Left lung (tissue), 10 donors: ENCODE measurements around the gene SLC4A7. TPM values are rescaled to one million over a fixed set of nuclear protein-coding genes. Genes with fewer than 3 reads are reported as not detected.

Source experiments
- ATAC-seq: fragments of 200-7000 bp; cut with Tn5 transposase; one replicate; pipeline ENCODE4 v1.9.1; 2020; ENCODE audit warnings: moderate library complexity
- DNase-seq, 4 donors: peaks; one replicate each; pipeline ENCODE4 v3.0.0-alpha.2; 2013 to 2020
- H3K27ac ChIP-seq, 2 donors: fragments of 200-600 bp; sonication (generic) in 1 of 2; one replicate each; pipeline versions ENCODE4 v1.5.0 to v1.8.0; 2020 to 2021
- H3K27me3 ChIP-seq, 2 donors: fragments of 200-600 bp; sonication (generic) in 1 of 2; one replicate each; pipeline versions ENCODE4 v1.5.0 to v1.8.0; 2020 to 2021
- H3K36me3 ChIP-seq, 2 donors: fragments of 200-600 bp; sonication (generic) in 1 of 2; one replicate each; pipeline versions ENCODE4 v1.5.0 to v1.8.0; 2020 to 2021
- H3K4me1 ChIP-seq, 2 donors: fragments of 200-600 bp; one replicate each; pipeline ENCODE4 v1.8.0; 2021
- H3K4me3 ChIP-seq, 2 donors: fragments of 200-600 bp; sonication (generic) in 1 of 2; one replicate each; pipeline versions ENCODE4 v1.5.0 to v1.8.0; 2020 to 2021; ENCODE audit warnings: mild to moderate bottlenecking in 1 of 2
- H3K9me3 ChIP-seq, 2 donors: fragments of 200-600 bp; sonication (generic) in 1 of 2; one replicate each; pipeline versions ENCODE4 v1.5.0 to v1.8.0; 2020 to 2021
- CTCF ChIP-seq, 2 donors: fragments of 200-600 bp; sonication (generic) in 1 of 2; IDR thresholded peaks; one replicate each; pipeline versions ENCODE4 v1.5.0 to v1.8.0; 2021; ENCODE audit warnings: antibody characterized with exemption in 2 of 2
- intact Hi-C, 2 donors: fragments of 100-400 bp; cut with DNase I; formaldehyde crosslinking; loops; one replicate each; pipeline versions ENCODE4 v1.11.2 to v1.14.2; 2022
- polyA plus RNA-seq, 6 donors: library from polyadenylated mRNA; unstranded; fragments of 120-200 nt; gene quantifications; one replicate each; pipeline ENCODE4 v1.2.1, GENCODE V29; 2013; ENCODE audit not compliant: insufficient read length in 6 of 6
- total RNA-seq, 2 donors: library from RNA; stranded (reverse); fragmentation: NEBNext Ultra II Directional; extraction: Animal tissue kit (Norgen Biotek cat#: 25700); gene quantifications; one replicate each; pipeline ENCODE4 v1.2.1, GENCODE V29; 2021
- donor health status: DM: no; HTN: yes; CAD: no.
- donor health status: DM: no; HTN: no; CAD: no.

Gene SLC4A7
- total and polyA plus RNA-seq, 8 donors: 14.8 to 45.7 (median 35.9) TPM

GRCh38 chr3:27487383-27487782 is 3.2 kb upstream of the SLC4A7 start:
- no peak for TF ChIP-seq CTCF (IDR thresholded peaks at IDR 0.05)
- no peak overlapping the region for H3K27ac ChIP-seq
- no peak overlapping the region for H3K4me3 ChIP-seq
- no peaks in the 10 kb centered on the region for H3K36me3 ChIP-seq
- no peak for ATAC-seq
- intact Hi-C loops: no loop called here
- no peak for DNase-seq
- no peaks in the 10 kb centered on the region for H3K9me3 ChIP-seq
- H3K4me1 ChIP-seq: peaks cover 3 to 14% of the 10 kb centered on the region in 2 donors
- no peaks in the 10 kb centered on the region for H3K27me3 ChIP-seq

- no peak for TF ChIP-seq CTCF (IDR thresholded peaks at IDR 0.05)
- Histone ChIP-seq H3K27ac (no peak overlapping the region), H3K36me3 (no peaks in the 10 kb centered on the region), H3K9me3 (no peaks in the 10 kb centered on the region), H3K4me1 (peaks cover 4 to 22% of the 10 kb centered on the region in 2 donors), H3K27me3 (no peaks in the 10 kb centered on the region), H3K4me3 (no peak overlapping the region)
- DNase-seq: no peak
- no peak for ATAC-seq
- intact Hi-C loops: no loop called here
These were observed 2.2 kb upstream of the SLC4A7 start for GRCh38 chr3:27486336-27486735.

GRCh38 chr3:27485866-27486265 is 1.7 kb upstream of the SLC4A7 start:
- ATAC-seq (no peak), DNase-seq (no peak)
- H3K27ac ChIP-seq: no peak overlapping the region
- H3K36me3 ChIP-seq: no peaks in the 10 kb centered on the region
- no peaks in the 10 kb centered on the region for H3K27me3 ChIP-seq
- H3K4me1 ChIP-seq: peaks cover 4 to 22% of the 10 kb centered on the region in 2 donors
- intact Hi-C loops: no loop called here
- H3K9me3 ChIP-seq: no peaks in the 10 kb centered on the region
- TF ChIP-seq CTCF (IDR thresholded peaks at IDR 0.05): no peak
- H3K4me3 ChIP-seq: no peak overlapping the region

GRCh38 chr3:27483117-27484014 is 818 bp downstream of the SLC4A7 start:
- Histone ChIP-seq H3K27ac (peak overlapping the region; percentile 87 to 92), H3K4me1 (peaks cover 4 to 39% of the 10 kb centered on the region in 2 donors), H3K9me3 (no peaks in the 10 kb centered on the region), H3K4me3 (peak overlapping the region; percentile 69 to 83), H3K36me3 (no peaks in the 10 kb centered on the region), H3K27me3 (no peaks in the 10 kb centered on the region)
- intact Hi-C loops: no loop called here
- TF ChIP-seq CTCF (IDR thresholded peaks at IDR 0.05): no peak
- peak; percentile 16 for ATAC-seq
- DNase-seq: peak; percentile 54 to 88 (median 58)

GRCh38 chr3:27479806-27480543 is 4.2 kb downstream of the SLC4A7 start:
- DNase-seq (no peak), ATAC-seq (no peak)
- Histone ChIP-seq H3K4me1 (peaks cover 4 to 35% of the 10 kb centered on the region in 2 donors), H3K27ac (no peak overlapping the region), H3K36me3 (no peaks in the 10 kb centered on the region), H3K4me3 (no peak overlapping the region), H3K9me3 (no peaks in the 10 kb centered on the region), H3K27me3 (no peaks in the 10 kb centered on the region)
- TF ChIP-seq CTCF (IDR thresholded peaks at IDR 0.05): no peak
- intact Hi-C loops: no loop called here
